ENCODE measurements around the gene TRIM24. TPM values are rescaled to one million over a fixed set of nuclear protein-coding genes. Genes with fewer than 3 reads are reported as not detected.
"Not testable (repeated sequence)": the region's sequence is repeated elsewhere in the genome, so short reads cannot be mapped to it uniquely, and the experiment has no call there.

The TRIM24 gene
- total and polyA plus RNA-seq, 4 donors: 7.5 to 19.7 (median 11.2) TPM

DNA sequence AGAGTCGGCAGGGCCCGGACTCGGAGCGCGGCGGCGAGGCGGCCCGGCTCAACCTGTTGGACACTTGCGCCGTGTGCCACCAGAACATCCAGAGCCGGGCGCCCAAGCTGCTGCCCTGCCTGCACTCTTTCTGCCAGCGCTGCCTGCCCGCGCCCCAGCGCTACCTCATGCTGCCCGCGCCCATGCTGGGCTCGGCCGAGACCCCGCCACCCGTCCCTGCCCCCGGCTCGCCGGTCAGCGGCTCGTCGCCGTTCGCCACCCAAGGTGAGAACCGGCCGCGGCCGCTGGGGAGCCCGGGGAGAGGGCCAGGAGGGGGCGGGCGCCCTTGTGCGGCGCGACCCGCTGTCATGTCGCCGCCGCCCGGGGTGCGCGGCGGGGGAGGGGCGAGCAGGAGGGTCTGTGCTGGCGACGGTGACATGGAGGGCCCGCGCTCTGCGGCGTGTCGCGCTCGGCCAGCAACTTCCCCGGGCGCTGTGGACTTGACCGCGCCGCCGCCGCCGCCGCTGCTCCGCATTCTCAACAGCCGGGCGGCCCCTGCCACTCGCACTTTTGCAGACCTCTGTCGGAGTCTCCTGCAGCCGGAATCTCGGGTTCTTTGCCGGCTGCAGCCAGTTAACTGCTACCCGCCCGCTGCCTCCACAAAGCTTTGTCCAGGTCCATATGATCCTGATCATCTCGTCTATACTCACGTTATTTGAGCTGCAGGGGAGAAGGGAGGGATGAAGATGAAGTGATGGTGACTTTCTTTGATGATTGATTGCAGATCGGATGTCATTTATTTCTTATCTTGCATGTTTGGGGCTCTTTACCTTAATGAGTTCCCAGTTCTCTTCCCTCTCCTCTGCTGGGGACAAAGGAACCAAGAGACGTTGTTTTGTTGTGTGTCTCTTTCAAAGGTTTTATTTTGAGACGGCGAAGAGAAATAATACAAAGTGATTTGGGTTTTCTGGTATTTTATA, 869 bp downstream of the TRIM24 start:
- H3K9ac ChIP-seq (ENCODE audit: low read depth in 1 of 2, low read length in 2 of 2): peak overlapping the region; percentile 57
- H3K4me1 ChIP-seq (ENCODE audit: control insufficient read depth in 4 of 4, insufficient read depth in 4 of 4, low read length in 3 of 4): peaks cover 1 to 12% (median 9%) of the 10 kb centered on the region in 4 donors
- peak overlapping the region; percentile 80 to 96 (median 81) for H3K4me3 ChIP-seq (ENCODE audit: low read depth in 1 of 3, low read length in 3 of 3)
- peak overlapping the region; percentile 94 to 96 for H3K27ac ChIP-seq (ENCODE audit: low read depth in 1 of 2, low read length in 2 of 2)
- under 1% methylated on average over 84 of the region's 84 CpGs for WGBS
- no peaks in the 10 kb centered on the region for H3K9me3 ChIP-seq (ENCODE audit: control insufficient read depth in 4 of 4, low read length in 3 of 4)
- TF ChIP-seq FOXA1 (IDR thresholded peaks at IDR 0.05) (no peak), HNF4A (conservative IDR thresholded peaks at IDR 0.05) (no peak), YY1 (IDR thresholded peaks at IDR 0.05) (peak; percentile 38), RXRA (IDR thresholded peaks at IDR 0.05) (no peak), RAD21 (IDR thresholded peaks at IDR 0.05) (peak in 1 of 2 donors; percentile 10), TAF1 (conservative IDR thresholded peaks at IDR 0.05) (no peak), NR2F2 (IDR thresholded peaks at IDR 0.05) (no peak), GABPA (IDR thresholded peaks at IDR 0.05 in 1 of 2, conservative IDR thresholded peaks at IDR 0.05 in 1 of 2) (no peak), FOXA2 (IDR thresholded peaks at IDR 0.05) (no peak)
- TF ChIP-seq, protein P1, sequence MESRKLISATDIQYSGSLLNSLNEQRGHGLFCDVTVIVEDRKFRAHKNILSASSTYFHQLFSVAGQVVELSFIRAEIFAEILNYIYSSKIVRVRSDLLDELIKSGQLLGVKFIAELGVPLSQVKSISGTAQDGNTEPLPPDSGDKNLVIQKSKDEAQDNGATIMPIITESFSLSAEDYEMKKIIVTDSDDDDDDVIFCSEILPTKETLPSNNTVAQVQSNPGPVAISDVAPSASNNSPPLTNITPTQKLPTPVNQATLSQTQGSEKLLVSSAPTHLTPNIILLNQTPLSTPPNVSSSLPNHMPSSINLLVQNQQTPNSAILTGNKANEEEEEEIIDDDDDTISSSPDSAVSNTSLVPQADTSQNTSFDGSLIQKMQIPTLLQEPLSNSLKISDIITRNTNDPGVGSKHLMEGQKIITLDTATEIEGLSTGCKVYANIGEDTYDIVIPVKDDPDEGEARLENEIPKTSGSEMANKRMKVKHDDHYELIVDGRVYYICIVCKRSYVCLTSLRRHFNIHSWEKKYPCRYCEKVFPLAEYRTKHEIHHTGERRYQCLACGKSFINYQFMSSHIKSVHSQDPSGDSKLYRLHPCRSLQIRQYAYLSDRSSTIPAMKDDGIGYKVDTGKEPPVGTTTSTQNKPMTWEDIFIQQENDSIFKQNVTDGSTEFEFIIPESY (IDR thresholded peaks at IDR 0.05): no peak
- TF ChIP-seq, protein P2, sequence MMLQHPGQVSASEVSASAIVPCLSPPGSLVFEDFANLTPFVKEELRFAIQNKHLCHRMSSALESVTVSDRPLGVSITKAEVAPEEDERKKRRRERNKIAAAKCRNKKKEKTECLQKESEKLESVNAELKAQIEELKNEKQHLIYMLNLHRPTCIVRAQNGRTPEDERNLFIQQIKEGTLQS (IDR thresholded peaks at IDR 0.05): no peak
- TF ChIP-seq, protein P3, sequence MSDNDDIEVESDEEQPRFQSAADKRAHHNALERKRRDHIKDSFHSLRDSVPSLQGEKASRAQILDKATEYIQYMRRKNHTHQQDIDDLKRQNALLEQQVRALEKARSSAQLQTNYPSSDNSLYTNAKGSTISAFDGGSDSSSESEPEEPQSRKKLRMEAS (IDR thresholded peaks at IDR 0.05): no peak
- no peaks in the 10 kb centered on the region for H3K36me3 ChIP-seq (ENCODE audit: control insufficient read depth in 4 of 4, insufficient read depth in 3 of 4, low read depth in 1 of 4, low read length in 3 of 4)
- no peaks in the 10 kb centered on the region for H3K27me3 ChIP-seq (ENCODE audit: control insufficient read depth in 4 of 4, insufficient read depth in 4 of 4, low read length in 3 of 4)
- DNase-seq (ENCODE audit: low spot score): peak; percentile 75

DNA sequence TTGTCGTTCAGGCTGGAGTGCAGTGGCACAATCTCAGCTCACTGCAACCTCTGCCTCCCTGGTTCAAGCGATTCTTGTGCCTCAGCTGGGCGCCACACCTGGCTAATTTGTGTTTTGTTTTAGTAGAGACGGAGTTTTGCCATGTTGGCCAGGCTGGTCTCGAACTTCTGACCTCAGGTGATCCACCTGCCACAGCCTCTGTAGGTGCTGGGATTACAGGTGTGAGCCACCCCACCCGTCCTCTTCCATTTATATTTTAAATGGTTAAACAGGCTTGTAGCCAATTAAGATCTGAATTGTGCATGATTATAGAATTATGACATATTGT, 3.2 kb downstream of the TRIM24 start:
- WGBS: 93% methylated on average over 6 of the region's 6 CpGs
- not testable (repeated sequence) for DNase-seq (ENCODE audit: low spot score); H3K36me3 ChIP-seq (ENCODE audit: control insufficient read depth in 4 of 4, insufficient read depth in 3 of 4, low read depth in 1 of 4, low read length in 3 of 4); H3K9me3 ChIP-seq (ENCODE audit: control insufficient read depth in 4 of 4, low read length in 3 of 4); H3K4me3 ChIP-seq (ENCODE audit: low read depth in 1 of 3, low read length in 3 of 3); H3K27ac ChIP-seq (ENCODE audit: low read depth in 1 of 2, low read length in 2 of 2); H3K9ac ChIP-seq (ENCODE audit: low read depth in 1 of 2, low read length in 2 of 2); H3K27me3 ChIP-seq (ENCODE audit: control insufficient read depth in 4 of 4, insufficient read depth in 4 of 4, low read length in 3 of 4)
- H3K4me1 ChIP-seq (ENCODE audit: control insufficient read depth in 4 of 4, insufficient read depth in 4 of 4, low read length in 3 of 4): peaks cover 3 to 14% (median 10%) of the 10 kb centered on the region in 4 donors

DNA sequence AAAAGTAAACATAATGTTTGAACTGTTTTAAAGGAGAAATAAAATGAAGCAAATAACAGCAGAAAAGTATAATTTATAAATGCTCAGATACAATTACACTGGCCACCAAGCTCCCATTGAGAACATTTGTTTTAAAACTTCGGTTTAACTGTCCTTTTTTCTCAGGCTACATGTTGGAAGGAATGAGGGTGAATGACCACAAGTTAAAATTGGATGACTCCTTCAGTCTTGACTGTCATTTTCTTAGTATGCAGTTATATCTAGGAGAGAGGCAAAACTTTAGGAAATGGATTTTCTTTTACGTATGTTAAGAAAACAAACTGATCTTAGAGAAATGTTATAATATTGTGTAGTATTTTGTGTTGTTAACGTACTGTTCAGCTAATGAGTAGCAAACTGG, 5.0 kb downstream of the TRIM24 start:
- H3K4me1 ChIP-seq (ENCODE audit: control insufficient read depth in 4 of 4, insufficient read depth in 4 of 4, low read length in 3 of 4): peaks cover 6 to 22% (median 13%) of the 10 kb centered on the region in 4 donors
- TF ChIP-seq RXRA (IDR thresholded peaks at IDR 0.05): peak in 1 of 2 donors; percentile 43
- TF ChIP-seq, protein P2 (IDR thresholded peaks at IDR 0.05): no peak
- no peak for TF ChIP-seq FOXA1 (IDR thresholded peaks at IDR 0.05)
- WGBS: 55% methylated on average over 3 of the region's 3 CpGs
- H3K27me3 ChIP-seq (ENCODE audit: control insufficient read depth in 4 of 4, insufficient read depth in 4 of 4, low read length in 3 of 4): no peaks in the 10 kb centered on the region
- no peak for DNase-seq (ENCODE audit: low spot score)
- H3K9me3 ChIP-seq (ENCODE audit: control insufficient read depth in 4 of 4, low read length in 3 of 4): no peaks in the 10 kb centered on the region
- H3K9ac ChIP-seq (ENCODE audit: low read depth in 1 of 2, low read length in 2 of 2): no peak overlapping the region
- H3K27ac ChIP-seq (ENCODE audit: low read depth in 1 of 2, low read length in 2 of 2): no peak overlapping the region
- no peak overlapping the region for H3K4me3 ChIP-seq (ENCODE audit: low read depth in 1 of 3, low read length in 3 of 3)
- no peaks in the 10 kb centered on the region for H3K36me3 ChIP-seq (ENCODE audit: control insufficient read depth in 4 of 4, insufficient read depth in 3 of 4, low read depth in 1 of 4, low read length in 3 of 4)

All from liver (tissue), 9 donors.